H1 (cell line): ENCODE data around the gene TMEM97. TPM values are rescaled to one million over a fixed set of nuclear protein-coding genes. Genes with fewer than 3 reads are reported as not detected.

Experiments used
- CTCF ChIA-PET: fragments of 300-600 bp; sonication (Branson Sonifier 250); formaldehyde crosslinking; loops from one replicate; lab custom pipeline; 2021; ENCODE audit not compliant: partially characterized antibody; lab: Charles Lee
- POLR2A ChIA-PET: fragments of 300-600 bp; sonication (Branson Sonifier 250); formaldehyde crosslinking; loops from one replicate; lab custom pipeline; 2021; ENCODE audit warnings: inconsistent platforms; ENCODE audit not compliant: partially characterized antibody; lab: Charles Lee
- DNase-seq, 2 experiments: peaks; one replicate each; pipeline versions ENCODE4 v3.0.0 to v3.0.0-alpha.2; 2010 to 2022; ENCODE audit warnings: low spot score in 2 of 2, low read depth in 1 of 2, mixed read lengths in 1 of 2
- FAIRE-seq: peaks from 2 replicates; lab custom pipeline; 2011; peaks lifted over from hg19 to GRCh38; lab: Jason Lieb, UNC
- H2AFZ ChIP-seq: 2 replicates; pipeline ENCODE4 v1.8.1; 2012; ENCODE audit warnings: low read length, inconsistent platforms
- H2AK5ac ChIP-seq: 2 replicates; pipeline ENCODE4 v1.6.1; 2013; ENCODE audit warnings: low read depth, low read length
- H2BK120ac ChIP-seq: replicated peaks from 2 replicates; pipeline ENCODE3; 2013; ENCODE audit warnings: low read depth, low read length, inconsistent platforms
- H2BK12ac ChIP-seq: 2 replicates; pipeline ENCODE4 v1.6.1; 2013; ENCODE audit warnings: low read depth, low read length
- H2BK15ac ChIP-seq: 2 replicates; pipeline ENCODE4 v1.6.1; 2013; ENCODE audit warnings: low read length
- H2BK20ac ChIP-seq: 2 replicates; pipeline ENCODE4 v1.6.1; 2013; ENCODE audit warnings: low read length
- H2BK5ac ChIP-seq: 2 replicates; pipeline ENCODE4 v1.6.1; 2013; ENCODE audit warnings: low read depth, low read length
- H3K14ac ChIP-seq: 2 replicates; pipeline ENCODE4 v1.6.1; 2013; ENCODE audit warnings: inconsistent platforms; ENCODE audit not compliant: insufficient read length
- H3K18ac ChIP-seq: 2 replicates; pipeline ENCODE4 v1.6.1; 2013; ENCODE audit warnings: low read length; ENCODE audit errors: extremely low read depth
- H3K23ac ChIP-seq: 2 replicates; pipeline ENCODE4 v1.6.1; 2013; ENCODE audit warnings: inconsistent platforms; ENCODE audit not compliant: insufficient read length
- H3K23me2 ChIP-seq: 2 replicates; pipeline ENCODE4 v1.6.1; 2013; ENCODE audit warnings: low read depth, low read length
- H3K27ac ChIP-seq: 2 replicates; pipeline ENCODE4 v1.6.1; 2011; ENCODE audit warnings: low read depth, low read length, inconsistent platforms
- H3K27me3 ChIP-seq, 4 experiments: replicated peaks in 1 of 4; 1 replicate in 1 of 4; 2 replicates in 3 of 4; pipeline versions ENCODE4 v1.6.1 to v1.8.1; 2011 to 2013; ENCODE audit warnings: low read length in 3 of 4, mild to moderate bottlenecking in 3 of 4, inconsistent platforms in 2 of 4, mixed read lengths in 2 of 4, moderate library complexity in 1 of 4; ENCODE audit not compliant: control insufficient read depth in 3 of 4, insufficient read depth in 3 of 4; ENCODE audit errors: extremely low read depth in 1 of 4
- H3K36me3 ChIP-seq, 4 experiments: 2 replicates each; pipeline versions ENCODE4 v1.6.1 to v1.8.1; 2011 to 2013; ENCODE audit warnings: mild to moderate bottlenecking in 4 of 4, low read length in 3 of 4, moderate library complexity in 2 of 4, control low read depth in 1 of 4, inconsistent platforms in 1 of 4; ENCODE audit not compliant: insufficient read depth in 4 of 4, control insufficient read depth in 2 of 4
- H3K4ac ChIP-seq: replicated peaks from 2 replicates; pipeline ENCODE3; 2013; ENCODE audit warnings: low read length, low read depth, mixed read lengths, inconsistent platforms; ENCODE audit not compliant: insufficient read length
- H3K4me1 ChIP-seq, 4 experiments: replicated peaks in 1 of 4; 1 replicate in 1 of 4; 2 replicates in 3 of 4; pipeline versions ENCODE4 v1.6.1 to v1.8.1; 2011 to 2013; ENCODE audit warnings: low read length in 3 of 4, inconsistent platforms in 2 of 4, mixed read lengths in 1 of 4; ENCODE audit not compliant: insufficient read depth in 4 of 4, control insufficient read depth in 3 of 4
- H3K4me2 ChIP-seq, 2 experiments: 2 replicates each; pipeline versions ENCODE4 v1.6.1 to v1.8.1; 2011 to 2013; ENCODE audit warnings: low read depth in 2 of 2, low read length in 2 of 2, control low read depth in 1 of 2, inconsistent platforms in 1 of 2, mild to moderate bottlenecking in 1 of 2; ENCODE audit not compliant: insufficient read depth in 1 of 2
- H3K4me3 ChIP-seq, 4 experiments: fragments of 200-600, 300-600 bp in 1 of 4; sonication (generic), shearing (Covaris generic), sonication (Bioruptor Twin) in 1 of 4; 2 replicates each; pipeline versions ENCODE4 v1.5.1 to v1.8.1; 2011 to 2016; ENCODE audit warnings: low read length in 4 of 4, low read depth in 3 of 4, control low read depth in 2 of 4, inconsistent platforms in 2 of 4, mild to moderate bottlenecking in 2 of 4, mixed read lengths in 1 of 4, moderate library complexity in 1 of 4; ENCODE audit not compliant: insufficient read depth in 2 of 4; ENCODE audit errors: extremely low read depth in 1 of 4
- H3K56ac ChIP-seq: replicated peaks from 2 replicates; pipeline ENCODE3; 2013; ENCODE audit warnings: low read depth, mild to moderate bottlenecking, mixed read lengths, low read length, inconsistent platforms; ENCODE audit not compliant: insufficient read length
- H3K79me1 ChIP-seq: 2 replicates; pipeline ENCODE4 v1.6.1; 2013; ENCODE audit warnings: low read depth, low read length, control low read depth
- H3K79me2 ChIP-seq, 2 experiments: 2 replicates each; pipeline versions ENCODE4 v1.6.1 to v1.8.1; 2012 to 2013; ENCODE audit warnings: low read length in 2 of 2, mild to moderate bottlenecking in 2 of 2, inconsistent platforms in 1 of 2; ENCODE audit not compliant: insufficient read depth in 2 of 2, control insufficient read depth in 1 of 2
- H3K9ac ChIP-seq, 4 experiments: replicated peaks in 1 of 4; 1 replicate in 1 of 4; 2 replicates in 3 of 4; pipeline versions ENCODE4 v1.6.1 to v1.8.1; 2011 to 2013; ENCODE audit warnings: low read depth in 3 of 4, low read length in 3 of 4, control low read depth in 2 of 4, mild to moderate bottlenecking in 2 of 4, moderate library complexity in 2 of 4, inconsistent platforms in 1 of 4; ENCODE audit errors: extremely low read depth in 1 of 4
- H3K9me3 ChIP-seq, 2 experiments: 2 replicates each; pipeline versions ENCODE4 v1.6.1 to v1.8.1; 2012 to 2013; ENCODE audit warnings: mild to moderate bottlenecking in 2 of 2, moderate library complexity in 2 of 2, control low read depth in 1 of 2, inconsistent platforms in 1 of 2, low read depth in 1 of 2, low read length in 1 of 2, mixed read lengths in 1 of 2; ENCODE audit not compliant: insufficient read depth in 2 of 2
- H4K20me1 ChIP-seq, 2 experiments: replicated peaks in 1 of 2; 2 replicates each; pipeline versions ENCODE3 to v1.8.1; 2011 to 2013; ENCODE audit warnings: inconsistent platforms in 2 of 2, low read length in 2 of 2, mild to moderate bottlenecking in 1 of 2; ENCODE audit not compliant: insufficient read depth in 2 of 2, control insufficient read depth in 1 of 2
- H4K5ac ChIP-seq: 2 replicates; pipeline ENCODE4 v1.6.1; 2013; ENCODE audit warnings: low read length, low read depth, mixed read lengths, inconsistent platforms; ENCODE audit not compliant: insufficient read length
- H4K8ac ChIP-seq: 2 replicates; pipeline ENCODE4 v1.8.0; 2013; ENCODE audit warnings: mild to moderate bottlenecking, moderate library complexity, low read length, inconsistent platforms; ENCODE audit not compliant: insufficient read depth; ENCODE audit errors: extremely low read depth
- H4K91ac ChIP-seq: replicated peaks from 2 replicates; pipeline ENCODE3; 2013; ENCODE audit warnings: low read length, mixed read lengths, inconsistent platforms; ENCODE audit not compliant: insufficient read length
- EGR1 ChIP-seq: IDR thresholded peaks from 2 replicates; pipeline ENCODE4 v1.6.1; 2011; ENCODE audit warnings: low read depth, low read length, borderline replicate concordance
- FOSL1 ChIP-seq: IDR thresholded peaks from 2 replicates; pipeline ENCODE4 v1.6.1; 2011; ENCODE audit warnings: mild to moderate bottlenecking, low read depth, low read length, moderate library complexity; ENCODE audit not compliant: insufficient read depth
- GTF2F1 ChIP-seq: IDR thresholded peaks from 2 replicates; pipeline ENCODE4 v1.6.1; 2012; ENCODE audit warnings: low read depth, low read length, improper control_type of control experiment, borderline replicate concordance
- RBBP5 ChIP-seq: IDR thresholded peaks from 2 replicates; pipeline ENCODE4 v1.7.1; 2012; ENCODE audit warnings: low read depth, mild to moderate bottlenecking, inconsistent platforms, low read length, moderate library complexity, borderline replicate concordance
- whole genome bisulfite sequencing, 2 experiments: shearing (Covaris generic) in 1 of 2; methylation state at CpG; one replicate each; pipeline versions ENCODE4 v1.1.6 to v1.1.7; 2013 to 2015; ENCODE audit warnings: low lambda C conversion rate in 2 of 2, mixed read lengths in 2 of 2, inconsistent platforms in 1 of 2, low coverage in 1 of 2, missing lambda C conversion rate in 1 of 2; ENCODE audit not compliant: insufficient replicate concordance in 2 of 2, insufficient coverage in 1 of 2, insufficient read length in 1 of 2; ENCODE audit errors: extremely low coverage in 1 of 2, missing lambda C conversion rate in 1 of 2; 5-methylcytosine and 5-hydroxymethylcytosine counted together
- polyA plus RNA-seq, 7 experiments: library from polyadenylated mRNA; depleted of rRNA in 3 of 7; stranded (reverse) in 5 of 7; unstranded in 2 of 7; fragments of >200 nt in 5 of 7; fragments of 200-250 nt in 2 of 7; gene quantifications; 1 replicate in 5 of 7; 2 replicates in 1 of 7; 4 replicates in 1 of 7; pipeline versions ENCODE4 v1.2.1 to v1.2.3, GENCODE V29; 2011 to 2013; ENCODE audit warnings: missing spikeins in 2 of 7, mixed read lengths in 2 of 7
- total RNA-seq: library from RNA; stranded (reverse); fragmentation: NEBNext Ultra II Directional; extraction: Animal tissue kit (Norgen Biotek cat#: 25700); gene quantifications from 2 replicates; pipeline ENCODE4 v1.2.1, GENCODE V29; 2021

The TMEM97 gene
- total and polyA plus RNA-seq, 2 of the 8 experiments (the other 6 are each of a cell fraction or from before 2014, with no cell fraction given) = 126 to 130 TPM

DNA sequence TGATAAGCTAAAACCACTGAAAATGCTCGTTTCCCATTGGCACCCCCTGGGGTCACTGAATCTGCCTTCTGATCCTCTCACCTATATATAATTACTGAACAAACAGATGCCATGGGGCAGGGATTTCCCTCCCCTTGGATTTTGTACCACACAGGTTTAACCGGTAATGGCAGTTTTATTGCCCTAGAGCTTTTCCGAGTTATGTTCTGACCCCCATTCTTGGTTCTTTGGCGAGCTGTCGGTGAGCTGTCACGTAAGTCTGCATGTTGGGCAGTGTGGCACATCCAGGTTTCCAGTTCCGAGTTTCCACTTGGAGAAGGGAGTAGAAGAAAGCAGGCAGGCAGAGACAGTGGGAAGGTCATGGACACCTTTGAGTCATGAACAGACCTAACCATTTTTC, 7.1 kb downstream of the TMEM97 start:
- H3K9me3 ChIP-seq = no peaks in the 10 kb centered on the region
- H3K4ac ChIP-seq = no peak overlapping the region
- no peak overlapping the region for H2BK5ac ChIP-seq
- no peaks in the 10 kb centered on the region for H3K27me3 ChIP-seq
- H3K23ac ChIP-seq = no peak overlapping the region
- no peak overlapping the region for H2BK20ac ChIP-seq
- no peak overlapping the region for H4K8ac ChIP-seq
- FAIRE-seq (no peak), DNase-seq (peak in 1 of 2 experiments; percentile 8)
- H2AK5ac ChIP-seq = no peak overlapping the region
- no peak overlapping the region for H3K14ac ChIP-seq
- no peak overlapping the region for H3K27ac ChIP-seq
- peaks cover 24 to 57% of the 10 kb centered on the region in 2 experiments for H3K79me2 ChIP-seq
- no peak overlapping the region for H4K91ac ChIP-seq
- H3K4me1 ChIP-seq = peaks cover 0 to 3% (median 0%) of the 10 kb centered on the region in 4 experiments; a peak in 2 of 7 replicates
- peaks cover 10 to 41% (median 32%) of the 10 kb centered on the region in 4 experiments for H3K36me3 ChIP-seq
- H3K79me1 ChIP-seq = 0 out of 2 replicates have a peak, but pooled peaks cover 4% of the 10 kb centered on the region
- 90% methylated on average over 7 of the region's 7 CpGs; no CpG with 5 or more reads in 1 of the 2 experiments for WGBS, 2 experiments
- CTCF ChIA-PET = interaction anchor here (1.3 kb wide), 1 partner anchor 8 kb away, joined by 4 read pairs; no protein-coding TSS in a partner anchor
- H3K56ac ChIP-seq = no peak overlapping the region
- no peak overlapping the region for H2BK15ac ChIP-seq
- no peaks in the 10 kb centered on the region; the same call in 1 of the 2 replicates for H3K23me2 ChIP-seq
- H4K5ac ChIP-seq = no peak overlapping the region
- H4K20me1 ChIP-seq = peaks cover 10 to 22% of the 10 kb centered on the region in 2 experiments
- H3K9ac ChIP-seq = no peak overlapping the region
- H2AFZ ChIP-seq = no peak overlapping the region
- H2BK12ac ChIP-seq = no peak overlapping the region
- no peak overlapping the region for H3K18ac ChIP-seq
- H3K4me3 ChIP-seq = no peak overlapping the region
- POLR2A ChIA-PET = interaction anchor here (0.9 to 2.1 kb wide), 5 partner anchors 9 to 75 kb away, joined by 3 to 8 read pairs (median 3); partner anchors contain the start of genes IFT20, TNFAIP1 and VTN
- H2BK120ac ChIP-seq = no peak overlapping the region
- no peak overlapping the region for H3K4me2 ChIP-seq
- TF ChIP-seq FOSL1 (no peak), GTF2F1 (no peak), EGR1 (no peak), RBBP5 (no peak)
